ENCODE results near the gene TPP1.

The TPP1 gene

GRCh38 chr11:6576471-6577373 is 42.5 kb downstream of the TPP1 start:
- H3K4me1 ChIP-seq (ENCODE audit: insufficient read depth, low read length, poor library complexity, severe bottlenecking) = peaks cover 5% of the 10 kb centered on the region
- H3K36me3 ChIP-seq (ENCODE audit: insufficient read depth, low read length) = no peaks in the 10 kb centered on the region
- no peaks in the 10 kb centered on the region for H3F3A ChIP-seq (ENCODE audit: low read depth)
- H3K4me2 ChIP-seq (ENCODE audit: low read depth, low read length, poor library complexity, severe bottlenecking) = no peak overlapping the region
- H3K9me3 ChIP-seq (ENCODE audit: insufficient read depth, low read depth, low read length) = no peaks in the 10 kb centered on the region
- no peaks in the 10 kb centered on the region for H3K9me2 ChIP-seq (replicated peaks; ENCODE audit: low read depth, low read length)
- no peaks in the 10 kb centered on the region for H3K79me2 ChIP-seq (ENCODE audit: insufficient read depth, low read length)
- no peak overlapping the region for H3K9ac ChIP-seq (ENCODE audit: low read depth, low read length, poor library complexity, severe bottlenecking)
- TF ChIP-seq EZH2phosphoT487 (IDR thresholded peaks at IDR 0.05; ENCODE audit: borderline replicate concordance) = no peak
- TF ChIP-seq, protein P1, sequence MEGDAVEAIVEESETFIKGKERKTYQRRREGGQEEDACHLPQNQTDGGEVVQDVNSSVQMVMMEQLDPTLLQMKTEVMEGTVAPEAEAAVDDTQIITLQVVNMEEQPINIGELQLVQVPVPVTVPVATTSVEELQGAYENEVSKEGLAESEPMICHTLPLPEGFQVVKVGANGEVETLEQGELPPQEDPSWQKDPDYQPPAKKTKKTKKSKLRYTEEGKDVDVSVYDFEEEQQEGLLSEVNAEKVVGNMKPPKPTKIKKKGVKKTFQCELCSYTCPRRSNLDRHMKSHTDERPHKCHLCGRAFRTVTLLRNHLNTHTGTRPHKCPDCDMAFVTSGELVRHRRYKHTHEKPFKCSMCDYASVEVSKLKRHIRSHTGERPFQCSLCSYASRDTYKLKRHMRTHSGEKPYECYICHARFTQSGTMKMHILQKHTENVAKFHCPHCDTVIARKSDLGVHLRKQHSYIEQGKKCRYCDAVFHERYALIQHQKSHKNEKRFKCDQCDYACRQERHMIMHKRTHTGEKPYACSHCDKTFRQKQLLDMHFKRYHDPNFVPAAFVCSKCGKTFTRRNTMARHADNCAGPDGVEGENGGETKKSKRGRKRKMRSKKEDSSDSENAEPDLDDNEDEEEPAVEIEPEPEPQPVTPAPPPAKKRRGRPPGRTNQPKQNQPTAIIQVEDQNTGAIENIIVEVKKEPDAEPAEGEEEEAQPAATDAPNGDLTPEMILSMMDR (conservative IDR thresholded peaks at IDR 0.05; ENCODE audit: low read length) = no peak
- no peaks in the 10 kb centered on the region for H3K27me3 ChIP-seq (ENCODE audit: insufficient read depth, low read length, poor library complexity, severe bottlenecking)
- no peak overlapping the region for H3K4me3 ChIP-seq (ENCODE audit: low read length, poor library complexity, severe bottlenecking)
- H4K20me1 ChIP-seq (ENCODE audit: insufficient read depth, low read length, poor library complexity, severe bottlenecking) = no peaks in the 10 kb centered on the region
- no peak overlapping the region for H2AFZ ChIP-seq (ENCODE audit: low read length)

DNA sequence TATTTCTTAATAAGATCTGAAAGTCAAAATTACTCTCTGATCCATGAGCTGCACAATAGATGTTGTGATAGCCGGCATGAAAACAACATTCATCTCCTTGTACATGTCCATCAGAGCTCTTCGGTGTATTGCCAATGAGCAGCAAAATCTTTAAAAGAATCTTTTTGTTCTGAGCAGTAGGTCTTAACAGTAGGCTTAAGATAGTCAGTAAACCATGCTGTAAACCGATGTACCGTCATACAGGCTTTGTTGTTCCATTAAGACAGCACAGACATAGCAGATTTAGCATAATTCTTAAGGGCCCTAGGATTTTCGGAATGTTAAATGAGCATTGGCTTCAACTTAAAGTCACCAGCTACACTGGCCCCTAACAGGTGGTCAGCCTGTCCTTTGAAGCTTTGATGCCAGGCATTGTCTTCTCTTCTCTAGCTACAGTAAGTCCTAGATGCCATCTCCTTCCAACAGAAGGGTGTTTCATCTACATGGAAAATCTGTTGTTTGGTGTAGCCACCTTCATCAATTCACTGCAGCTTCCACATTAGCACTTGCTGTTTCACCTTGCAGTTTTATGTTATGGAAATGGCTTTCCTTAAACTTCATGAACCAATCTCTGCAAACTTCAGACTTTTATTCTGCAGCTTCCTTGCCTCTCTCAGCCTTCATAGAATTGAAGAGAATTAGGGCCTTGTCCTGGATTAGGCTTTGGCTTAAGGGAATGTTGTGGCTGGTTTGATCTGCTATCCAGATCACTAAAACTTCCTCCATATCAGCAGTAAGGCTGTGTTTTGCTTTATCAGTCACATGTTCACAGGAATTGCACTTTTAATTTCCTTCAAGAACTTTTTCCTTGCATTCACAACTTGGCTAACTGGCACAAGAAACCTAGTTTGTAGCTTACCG is 44.2 kb downstream of the TPP1 start:
- H3K4me3 ChIP-seq (ENCODE audit: low read length, poor library complexity, severe bottlenecking) = no peak overlapping the region
- TF ChIP-seq, protein P1 (conservative IDR thresholded peaks at IDR 0.05; ENCODE audit: low read length) = no peak
- TF ChIP-seq EZH2phosphoT487 (IDR thresholded peaks at IDR 0.05; ENCODE audit: borderline replicate concordance) = no peak
- no peaks in the 10 kb centered on the region for H3F3A ChIP-seq (ENCODE audit: low read depth)
- peaks cover 5% of the 10 kb centered on the region for H3K4me1 ChIP-seq (ENCODE audit: insufficient read depth, low read length, poor library complexity, severe bottlenecking)
- no peak overlapping the region for H3K9ac ChIP-seq (ENCODE audit: low read depth, low read length, poor library complexity, severe bottlenecking)
- no peaks in the 10 kb centered on the region for H3K9me2 ChIP-seq (replicated peaks; ENCODE audit: low read depth, low read length)
- no peaks in the 10 kb centered on the region for H3K79me2 ChIP-seq (ENCODE audit: insufficient read depth, low read length)
- no peak overlapping the region for H2AFZ ChIP-seq (ENCODE audit: low read length)
- H3K9me3 ChIP-seq (ENCODE audit: insufficient read depth, low read depth, low read length) = no peaks in the 10 kb centered on the region
- H3K4me2 ChIP-seq (ENCODE audit: low read depth, low read length, poor library complexity, severe bottlenecking) = no peak overlapping the region
- no peaks in the 10 kb centered on the region for H3K27me3 ChIP-seq (ENCODE audit: insufficient read depth, low read length, poor library complexity, severe bottlenecking)
- no peaks in the 10 kb centered on the region for H4K20me1 ChIP-seq (ENCODE audit: insufficient read depth, low read length, poor library complexity, severe bottlenecking)
- no peaks in the 10 kb centered on the region for H3K36me3 ChIP-seq (ENCODE audit: insufficient read depth, low read length)

DNA sequence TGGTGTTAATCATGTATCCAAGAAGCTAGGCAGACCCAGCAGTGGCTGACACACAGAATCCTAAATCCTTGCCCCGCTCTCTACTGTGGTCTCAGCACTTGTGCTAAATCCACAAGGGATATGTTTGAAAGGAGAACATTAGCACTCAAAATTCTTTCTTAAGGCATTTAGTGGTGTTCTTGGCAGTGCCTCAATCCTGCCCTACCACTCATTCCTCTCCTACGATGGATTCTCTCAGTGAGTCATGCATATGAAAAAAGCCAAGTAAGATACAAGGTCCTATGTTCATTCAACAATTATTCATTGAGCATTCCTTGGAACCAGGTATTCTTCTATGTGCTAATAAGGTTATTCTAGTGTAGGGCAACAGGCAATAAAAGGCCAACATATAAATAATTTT is 47.0 kb downstream of the TPP1 start:
- TF ChIP-seq EZH2phosphoT487 (IDR thresholded peaks at IDR 0.05; ENCODE audit: borderline replicate concordance) = no peak
- TF ChIP-seq, protein P1 (conservative IDR thresholded peaks at IDR 0.05; ENCODE audit: low read length) = no peak
- H3K9me3 ChIP-seq (ENCODE audit: insufficient read depth, low read depth, low read length) = no peaks in the 10 kb centered on the region

More for the DNA sequence above, 47.0 kb downstream of the TPP1 start:
- peaks cover 4% of the 10 kb centered on the region for H3K4me1 ChIP-seq (ENCODE audit: insufficient read depth, low read length, poor library complexity, severe bottlenecking)
- H3K79me2 ChIP-seq (ENCODE audit: insufficient read depth, low read length) = no peaks in the 10 kb centered on the region
- no peak overlapping the region for H3K9ac ChIP-seq (ENCODE audit: low read depth, low read length, poor library complexity, severe bottlenecking)
- H3K4me2 ChIP-seq (ENCODE audit: low read depth, low read length, poor library complexity, severe bottlenecking) = no peak overlapping the region
- no peaks in the 10 kb centered on the region for H3F3A ChIP-seq (ENCODE audit: low read depth)
- H3K27me3 ChIP-seq (ENCODE audit: insufficient read depth, low read length, poor library complexity, severe bottlenecking) = no peaks in the 10 kb centered on the region
- H3K4me3 ChIP-seq (ENCODE audit: low read length, poor library complexity, severe bottlenecking) = no peak overlapping the region
- H2AFZ ChIP-seq (ENCODE audit: low read length) = no peak overlapping the region
- H3K36me3 ChIP-seq (ENCODE audit: insufficient read depth, low read length) = no peaks in the 10 kb centered on the region
- H4K20me1 ChIP-seq (ENCODE audit: insufficient read depth, low read length, poor library complexity, severe bottlenecking) = no peaks in the 10 kb centered on the region
- no peaks in the 10 kb centered on the region for H3K9me2 ChIP-seq (replicated peaks; ENCODE audit: low read depth, low read length)

Measured in Loucy (cell line).